K562 (cell line): ENCODE data around the gene TDRD12.

Experiments
- BACH1 ChIP-seq: fragments of 200-800 bp; sonication (Bioruptor generic); IDR thresholded peaks from 2 replicates; pipeline ENCODE4 v1.6.1; 2016; ENCODE audit warnings: missing genetic modification characterization, missing compliant biosample characterization
- CHD2 ChIP-seq: IDR thresholded peaks from 2 replicates; pipeline ENCODE4 v1.6.1; 2011; ENCODE audit warnings: low read depth, low read length
- FOXM1 ChIP-seq, 2 experiments: fragments of 450-650 bp in 1 of 2; sonication (generic) in 1 of 2; formaldehyde crosslinking in 1 of 2; IDR thresholded peaks; 2 replicates each; pipeline versions ENCODE4 v1.6.1 to v1.9.0; 2017 to 2022; ENCODE audit warnings: low read depth in 2 of 2, mild to moderate bottlenecking in 2 of 2, missing genetic modification reagents in 1 of 2, moderate library complexity in 1 of 2
- REST ChIP-seq, 2 experiments: fragments of 450-650 bp; formaldehyde crosslinking in 1 of 2; IDR thresholded peaks; 2 replicates each; pipeline versions ENCODE4 v1.4.0 to v1.6.1; 2014 to 2020; ENCODE audit warnings: mild to moderate bottlenecking in 2 of 2, borderline replicate concordance in 1 of 2, low read depth in 1 of 2
- ZNF140 ChIP-seq: fragments of 250-450 bp; sonication (Bioruptor Pico); IDR thresholded peaks from 2 replicates; pipeline ENCODE4 v1.8.0; 2021; ENCODE audit warnings: moderate library complexity, mild to moderate bottlenecking, inconsistent platforms
- ZNF589 ChIP-seq: fragments of 200-800 bp; sonication (Bioruptor generic); IDR thresholded peaks from 2 replicates; pipeline ENCODE4 v1.6.1; 2016; ENCODE audit warnings: low read depth, missing genetic modification characterization, missing compliant biosample characterization
- TF ChIP-seq, protein P1 (sequence below): sonication (generic); formaldehyde crosslinking; IDR thresholded peaks from 2 replicates; pipeline ENCODE4 v1.9.0; 2022; ENCODE audit warnings: mild to moderate bottlenecking, missing genetic modification reagents

- TF ChIP-seq FOXM1 (IDR thresholded peaks at IDR 0.05; ENCODE audit: low read depth), result no peak
- no peak for TF ChIP-seq FOXM1 (CRISPR knock-in tag; IDR thresholded peaks at IDR 0.05; ENCODE audit: low read depth)
- no peak for TF ChIP-seq ZNF140 (CRISPR knock-in tag)
- no peak for TF ChIP-seq REST (IDR thresholded peaks at IDR 0.05; ENCODE audit: borderline replicate concordance)
- TF ChIP-seq REST (CRISPR knock-in tag; IDR thresholded peaks at IDR 0.05; ENCODE audit: low read depth), result no peak
- no peak for TF ChIP-seq BACH1 (tag)
- TF ChIP-seq ZNF589 (CRISPR knock-in tag), result no peak
- TF ChIP-seq CHD2, result no peak
- TF ChIP-seq, protein P1, sequence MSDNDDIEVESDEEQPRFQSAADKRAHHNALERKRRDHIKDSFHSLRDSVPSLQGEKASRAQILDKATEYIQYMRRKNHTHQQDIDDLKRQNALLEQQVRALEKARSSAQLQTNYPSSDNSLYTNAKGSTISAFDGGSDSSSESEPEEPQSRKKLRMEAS, result no peak
These were observed 103.6 kb downstream of the TDRD12 start for GRCh38 chr19:32822916-32823746.
